G401 (cell line): ENCODE data around the gene NUDCD2. TPM values are rescaled to one million over a fixed set of nuclear protein-coding genes. Genes with fewer than 3 reads are reported as not detected.

ENCODE experiments used
- total RNA-seq: library from RNA; depleted of rRNA; stranded (reverse); fragments of >200 nt; shearing (Covaris generic); gene quantifications from 2 replicates; pipeline ENCODE4 v1.2.3, GENCODE V29; 2014; rRNA removed

Gene NUDCD2
- total RNA-seq, 1 experiment from 2014 or later = 14.1 TPM

Other genes with a start within 250 kb of the NUDCD2 start
- gene CCNG1, start 22.5 kb downstream of the NUDCD2 start, total RNA-seq = 422 and 554 TPM in 2 replicates
- gene HMMR, start 530 bp upstream of the NUDCD2 start, total RNA-seq = 51.6 and 77.6 TPM in 2 replicates
- gene MAT2B, start 45.5 kb upstream of the NUDCD2 start, total RNA-seq = 39.8 and 46.9 TPM in 2 replicates